GM18861 (cell line): ENCODE results near the gene DNAH10.

Experiments
- ATAC-seq: cut with Tn5 transposase; IDR thresholded peaks from one replicate; pipeline ENCODE4 v1.9.1; 2021; ENCODE audit not compliant: unreplicated experiment

DNAH10 gene

DNA sequence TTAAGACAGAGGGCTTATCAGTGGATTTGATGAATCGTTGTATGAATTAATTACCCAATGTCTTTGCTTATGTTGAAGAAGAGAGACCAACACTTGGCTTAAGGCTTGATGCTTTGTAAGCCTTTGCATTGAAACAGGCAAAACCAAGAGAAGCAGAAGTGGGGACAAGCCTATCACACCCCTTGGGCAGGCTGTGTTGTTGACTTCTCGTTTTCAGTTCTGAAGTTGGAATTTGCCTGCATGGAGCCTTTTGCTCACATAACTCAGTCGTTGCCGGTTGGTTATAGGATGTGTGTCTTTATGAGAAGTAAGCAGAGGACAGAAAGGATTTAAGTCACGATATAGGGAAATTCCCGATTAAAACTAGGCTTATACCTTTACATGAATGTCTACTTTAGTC is 115.9 kb downstream of the DNAH10 start:
- ATAC-seq, result no peak

GRCh38 chr12:123879101-123879500 is 117.0 kb downstream of the DNAH10 start:
- ATAC-seq, result no peak

DNA sequence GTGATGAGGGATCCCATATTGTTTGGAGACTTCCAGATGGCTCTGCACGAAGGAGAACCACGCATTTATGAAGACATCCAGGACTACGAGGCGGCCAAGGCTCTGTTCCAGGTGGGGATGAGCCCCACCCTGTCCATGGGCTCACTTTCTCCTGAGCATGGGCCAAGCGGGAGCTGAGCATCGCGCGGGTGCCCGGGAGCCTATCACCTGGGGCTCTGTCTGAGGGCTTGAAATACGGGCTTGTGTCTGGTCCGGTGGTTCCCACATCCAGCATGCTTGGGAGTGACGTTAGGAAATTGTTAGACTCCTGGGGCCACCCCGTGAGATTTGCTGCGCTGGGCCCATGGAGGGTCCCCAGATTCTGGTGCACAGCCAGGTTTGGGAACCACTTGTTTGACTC is 117.6 kb downstream of the DNAH10 start:
- no peak for ATAC-seq

GRCh38 chr12:123882161-123882705 is 120.1 kb downstream of the DNAH10 start:
- no peak for ATAC-seq

DNA sequence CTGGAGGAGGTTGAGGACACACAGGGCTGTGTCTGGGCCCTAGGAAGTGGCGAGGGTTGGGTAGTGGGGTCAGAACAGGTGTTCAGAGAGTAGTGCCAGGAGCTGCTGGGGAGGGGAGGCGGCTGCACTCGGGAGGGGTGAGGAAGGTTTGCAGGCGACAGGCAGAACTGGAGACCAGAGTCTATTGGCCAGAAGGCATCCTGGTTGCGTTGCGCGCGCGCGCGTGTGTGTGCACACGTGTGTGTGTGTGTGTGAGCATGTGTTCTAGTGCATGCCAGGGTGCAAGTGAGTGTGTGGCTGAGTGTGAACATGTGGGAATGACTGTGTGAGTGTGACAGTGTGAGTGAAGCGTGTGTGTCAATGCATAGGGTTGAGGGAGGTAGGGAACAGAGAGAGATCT is 124.2 kb downstream of the DNAH10 start:
- no peak for ATAC-seq

DNA sequence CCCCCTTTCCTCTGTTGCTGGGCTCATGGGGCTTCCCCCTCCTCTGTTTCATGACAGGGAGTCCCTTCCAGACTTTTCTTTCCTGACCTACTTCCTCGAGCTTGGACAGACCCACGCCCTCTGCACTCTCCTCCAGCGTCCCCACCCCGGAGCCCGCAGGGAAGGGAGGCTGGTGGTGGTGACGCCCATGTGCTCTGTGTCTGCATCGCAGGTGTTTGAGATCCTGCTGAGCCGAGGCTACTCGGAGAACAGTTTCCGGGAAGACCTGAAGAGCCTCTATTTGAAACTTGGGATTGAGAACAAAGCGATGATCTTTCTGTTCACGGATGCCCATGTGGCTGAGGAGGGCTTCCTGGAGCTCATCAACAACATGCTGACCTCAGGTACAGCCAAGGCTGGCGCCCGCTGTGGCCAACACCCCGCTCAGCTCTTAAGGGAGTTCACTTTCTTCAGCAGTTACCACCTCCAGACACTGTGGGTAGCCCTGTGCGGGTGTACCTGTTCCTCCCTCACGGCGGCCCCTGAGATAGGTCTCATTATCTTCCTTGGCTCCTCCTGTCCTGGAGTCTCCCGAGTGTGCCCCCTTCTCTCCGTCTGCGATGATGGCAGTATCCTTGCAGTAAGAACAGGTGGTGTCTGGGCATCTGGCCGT is 125.0 kb downstream of the DNAH10 start:
- no peak for ATAC-seq

DNA sequence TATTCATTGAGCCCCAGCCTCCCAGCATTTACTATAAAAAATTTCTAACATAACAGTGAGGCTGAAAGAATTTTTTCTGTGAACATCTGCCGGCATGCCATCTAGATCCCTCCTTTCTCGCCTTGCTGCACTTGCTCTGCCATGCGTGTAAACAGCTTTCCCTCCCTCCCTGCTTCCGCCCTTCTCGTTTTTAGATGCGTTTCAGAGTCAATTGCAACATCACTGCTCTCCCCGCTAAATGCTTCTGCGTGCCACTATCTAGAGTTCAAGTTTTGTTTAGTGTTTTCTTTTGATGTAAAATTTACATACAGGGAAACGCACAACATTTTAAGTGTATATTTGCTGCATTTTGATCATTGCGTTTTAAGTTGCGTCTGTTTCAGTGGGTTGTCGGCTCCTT is 126.9 kb downstream of the DNAH10 start:
- no peak for ATAC-seq

DNA sequence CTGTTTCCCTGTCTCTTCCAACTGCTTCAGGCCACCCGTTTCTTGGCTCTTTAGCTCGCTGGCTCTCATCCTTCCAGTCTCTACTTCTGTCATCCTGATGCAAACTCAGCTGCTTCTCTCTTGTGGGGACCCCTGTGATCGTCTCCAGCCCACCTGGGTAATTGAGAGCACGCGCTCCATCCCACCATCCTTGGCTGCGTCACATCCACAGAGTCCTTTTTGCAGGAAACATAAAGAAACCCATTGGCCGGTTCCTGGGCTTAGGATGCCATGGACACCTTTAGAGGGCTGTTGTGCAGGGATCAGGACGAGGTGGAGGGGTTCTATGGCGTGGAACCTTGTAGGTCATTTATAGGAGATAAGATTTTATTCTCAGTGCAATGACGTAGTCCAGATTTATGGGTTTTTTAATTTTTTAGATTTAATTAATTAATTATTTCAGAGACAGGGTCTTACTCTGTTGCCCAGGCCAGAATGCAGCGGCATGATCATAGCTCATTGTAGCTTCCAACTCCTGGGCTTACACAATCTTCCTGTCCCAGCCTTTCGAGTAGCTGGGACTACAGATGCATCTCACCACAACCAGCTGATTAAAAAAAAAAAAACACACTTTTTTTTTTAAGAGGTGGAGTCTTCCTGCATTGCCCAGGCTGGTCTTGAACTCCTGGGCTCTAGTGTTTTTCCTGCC is 127.9 kb downstream of the DNAH10 start:
- ATAC-seq, result no peak

GRCh38 chr12:123890536-123890902 is 128.4 kb downstream of the DNAH10 start:
- ATAC-seq, result no peak

DNA sequence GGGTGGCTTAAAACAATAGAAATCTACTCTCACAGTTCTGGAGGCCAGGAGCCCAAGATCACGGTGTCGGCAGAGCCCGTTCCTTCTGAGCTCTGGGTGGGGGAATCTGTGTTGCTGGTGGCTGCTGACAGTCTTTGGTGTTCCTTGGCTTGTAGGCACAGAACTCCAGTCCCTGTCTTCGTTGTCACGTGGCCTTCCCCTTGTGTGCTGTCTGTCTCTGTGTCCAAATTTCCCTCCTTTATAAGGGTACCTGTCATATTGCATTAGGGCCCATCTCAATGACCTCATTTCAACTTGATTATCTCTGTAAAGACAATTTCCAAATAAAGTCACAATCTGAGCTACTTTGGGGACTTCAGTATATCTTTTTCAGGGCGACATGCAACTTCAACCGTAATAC is 128.9 kb downstream of the DNAH10 start:
- no peak for ATAC-seq

GRCh38 chr12:123891516-123892179 is 129.5 kb downstream of the DNAH10 start:
- no peak for ATAC-seq

GRCh38 chr12:123892180-123892559 is 130.1 kb downstream of the DNAH10 start:
- ATAC-seq, result no peak

DNA sequence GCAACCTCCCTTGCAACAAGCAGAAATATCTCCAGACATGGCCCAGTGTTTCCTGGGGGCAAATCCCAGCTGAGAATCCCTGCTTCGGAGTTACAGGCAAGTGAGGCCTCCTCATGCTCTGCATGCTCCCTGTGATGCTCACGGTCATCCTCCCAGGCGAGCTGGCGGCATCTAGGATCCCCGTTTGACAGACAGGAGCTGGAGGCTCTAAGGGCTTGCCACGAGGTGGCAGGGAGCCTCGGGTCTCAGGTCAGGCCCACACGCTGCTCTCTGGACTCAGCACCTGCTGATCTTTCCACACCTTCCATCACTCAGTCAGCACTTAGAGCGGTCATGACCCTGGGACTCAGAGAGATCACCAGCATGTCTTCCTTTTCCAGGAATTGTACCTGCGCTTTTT is 130.8 kb downstream of the DNAH10 start:
- no peak for ATAC-seq

DNA sequence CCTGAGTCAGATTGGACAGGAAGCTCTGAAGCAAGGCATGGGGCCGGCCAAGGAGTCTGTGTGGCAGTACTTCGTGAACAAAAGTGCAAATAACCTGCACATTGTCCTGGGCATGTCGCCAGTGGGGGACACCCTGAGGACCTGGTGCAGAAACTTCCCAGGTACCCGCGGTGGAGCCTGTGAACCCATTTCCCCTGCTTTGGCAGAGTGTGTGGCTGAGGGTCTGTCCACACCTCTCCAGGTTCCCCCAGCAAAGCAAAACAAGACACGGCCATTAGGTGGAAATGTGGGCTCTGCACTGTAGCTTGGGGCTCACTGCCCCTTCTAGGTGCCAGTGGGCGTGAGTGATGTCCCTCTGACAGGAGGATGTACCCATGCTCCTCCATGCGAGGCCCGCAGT is 131.2 kb downstream of the DNAH10 start:
- ATAC-seq, result no peak

DNA sequence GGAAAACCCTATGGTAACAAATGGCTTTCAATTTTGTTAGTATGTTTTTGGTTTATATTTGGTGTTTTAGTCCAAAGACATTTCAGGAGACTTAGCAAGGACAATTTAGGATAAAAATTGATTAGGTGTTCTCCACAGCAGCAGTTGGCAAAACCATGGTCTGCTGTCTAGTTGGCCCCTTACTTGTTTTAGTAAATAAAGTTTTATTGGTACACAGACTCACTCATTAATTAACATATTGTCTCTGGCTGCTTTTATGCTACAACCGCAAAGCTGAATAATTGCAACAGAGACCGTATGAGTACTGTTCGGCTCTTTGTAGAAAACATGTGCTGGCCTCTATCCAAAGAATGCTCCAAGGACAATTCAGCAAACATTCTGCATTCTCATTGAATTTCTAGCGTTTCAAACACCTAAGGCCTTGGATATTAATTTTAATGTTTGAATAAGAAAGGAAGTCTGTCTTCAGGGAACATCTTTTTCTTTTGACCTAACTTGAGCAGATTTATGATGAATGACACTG is 132.8 kb downstream of the DNAH10 start:
- no peak for ATAC-seq

- ATAC-seq, result no peak
These were observed 133.3 kb downstream of the DNAH10 start for GRCh38 chr12:123895451-123895850.

GRCh38 chr12:123896767-123897166 is 134.7 kb downstream of the DNAH10 start:
- ATAC-seq, result no peak

GRCh38 chr12:123897221-123897620 is 135.1 kb downstream of the DNAH10 start:
- ATAC-seq, result no peak

GRCh38 chr12:123898673-123899072 is 136.6 kb downstream of the DNAH10 start:
- ATAC-seq, result no peak

GRCh38 chr12:123899368-123899767 is 137.3 kb downstream of the DNAH10 start:
- ATAC-seq, result no peak

DNA sequence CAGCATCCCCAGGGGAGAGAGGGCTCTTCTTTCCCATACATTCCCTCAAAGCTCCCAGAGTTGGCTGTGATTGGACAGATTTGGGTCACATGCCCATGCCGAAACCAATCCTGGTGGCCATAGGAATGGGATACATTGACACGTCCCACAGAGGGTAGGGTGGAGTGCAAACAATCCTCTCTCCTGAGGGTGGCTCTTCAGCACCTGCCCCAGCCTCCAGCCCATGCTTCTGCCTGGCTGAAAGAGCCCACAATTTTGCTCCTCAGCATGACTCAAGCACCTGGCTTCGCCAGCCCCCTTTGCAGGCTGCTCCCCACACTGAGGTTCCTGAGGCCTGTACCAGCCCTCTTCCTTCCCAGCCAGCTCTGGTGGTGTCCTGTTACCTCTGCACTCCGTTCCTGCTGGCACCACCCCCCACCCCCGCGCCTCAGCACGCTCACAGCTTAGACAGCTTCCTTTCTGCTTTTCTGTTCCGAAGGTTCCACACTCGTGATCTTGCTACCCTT is 138.8 kb downstream of the DNAH10 start:
- no peak for ATAC-seq

GRCh38 chr12:123902821-123903220 is 140.7 kb downstream of the DNAH10 start:
- ATAC-seq, result no peak
